Right lobe of liver (tissue), 6 donors: ENCODE results near the gene INSR. TPM values are rescaled to one million over a fixed set of nuclear protein-coding genes. Genes with fewer than 3 reads are reported as not detected.
"Not testable (repeated sequence)": the region's sequence is repeated elsewhere in the genome, so short reads cannot be mapped to it uniquely, and the experiment has no call there.

Source experiments
- ATAC-seq, 4 donors: fragments of 200-7000 bp; cut with Tn5 transposase; one replicate each; pipeline ENCODE4 v1.9.1; 2020; ENCODE audit warnings: mild to moderate bottlenecking in 4 of 4, moderate library complexity in 4 of 4
- DNase-seq, 3 donors: peaks; one replicate each; pipeline ENCODE4 v3.0.0-alpha.2; 2020
- H3K27ac ChIP-seq, 3 donors: fragments of 200-600 bp; one replicate each; pipeline ENCODE4 v1.8.0; 2022
- H3K27me3 ChIP-seq, 2 donors: fragments of 200-600 bp; one replicate each; pipeline ENCODE4 v1.8.0; 2022
- H3K36me3 ChIP-seq, 4 donors: fragments of 200-600 bp; sonication (generic) in 1 of 4; one replicate each; pipeline versions ENCODE4 v1.5.1 to v1.8.0; 2017 to 2022; ENCODE audit warnings: control low read depth in 1 of 4
- H3K4me1 ChIP-seq, 4 donors: fragments of 200-600 bp; sonication (generic) in 1 of 4; one replicate each; pipeline versions ENCODE4 v1.5.1 to v1.8.0; 2017 to 2022; ENCODE audit warnings: control low read depth in 1 of 4
- H3K4me3 ChIP-seq, 3 donors: fragments of 200-600 bp; one replicate each; pipeline ENCODE4 v1.8.0; 2022
- H3K9me3 ChIP-seq, 4 donors: fragments of 200-600 bp; sonication (generic) in 1 of 4; one replicate each; pipeline versions ENCODE4 v1.5.1 to v1.8.0; 2017 to 2022; ENCODE audit warnings: control low read depth in 1 of 4
- POLR2A ChIP-seq: fragments of 450-650 bp; IDR thresholded peaks from one replicate; pipeline ENCODE4 v1.6.1; 2017; ENCODE audit warnings: antibody characterized with exemption, mild to moderate bottlenecking
- WGBS: methylation state at CpG from one replicate; pipeline ENCODE4 v1.1.6; 2018; ENCODE audit warnings: low coverage, low lambda C conversion rate; ENCODE audit not compliant: insufficient coverage; ENCODE audit errors: missing lambda C conversion rate; 5-methylcytosine and 5-hydroxymethylcytosine counted together
- intact Hi-C, 2 donors: fragments of 100-400 bp; cut with DNase I; formaldehyde crosslinking; loops; one replicate each; pipeline versions ENCODE4 v1.11.2 to v1.14.1; 2022
- total RNA-seq, 6 experiments: library from RNA; depleted of rRNA in 2 of 6; stranded (reverse); fragments of >200 nt in 2 of 6; fragmentation: NEBNext Ultra II Directional in 3 of 6; extraction: Animal tissue kit (Norgen Biotek cat#: 25700) in 3 of 6; gene quantifications; one replicate each; pipeline versions ENCODE4 v1.1.0 to v1.2.4, GENCODE V29; 2016 to 2023
- TF ChIP-seq, protein P1 (sequence below), 4 donors: fragments of 200-600 bp in 3 of 4; fragments of 450-650 bp in 1 of 4; IDR thresholded peaks; one replicate each; pipeline versions ENCODE4 v1.5.1 to v1.8.0; 2016 to 2022; ENCODE audit warnings: antibody characterized with exemption in 4 of 4, mild to moderate bottlenecking in 2 of 4
- donor health status: DM: no; HTN: yes; CAD: no.
- donor health status: DM: no; HTN: no; CAD: no.
- donor health status: DM: no; HTN: no; CAD: no.
- donor health status: DM: no; HTN: yes; CAD: no.
- donor health status: DM: no; HTN: yes; CAD: no.

The INSR gene
- total RNA-seq, 6 experiments from 2014 or later = 82.7 to 121 (median 106) TPM

DNA sequence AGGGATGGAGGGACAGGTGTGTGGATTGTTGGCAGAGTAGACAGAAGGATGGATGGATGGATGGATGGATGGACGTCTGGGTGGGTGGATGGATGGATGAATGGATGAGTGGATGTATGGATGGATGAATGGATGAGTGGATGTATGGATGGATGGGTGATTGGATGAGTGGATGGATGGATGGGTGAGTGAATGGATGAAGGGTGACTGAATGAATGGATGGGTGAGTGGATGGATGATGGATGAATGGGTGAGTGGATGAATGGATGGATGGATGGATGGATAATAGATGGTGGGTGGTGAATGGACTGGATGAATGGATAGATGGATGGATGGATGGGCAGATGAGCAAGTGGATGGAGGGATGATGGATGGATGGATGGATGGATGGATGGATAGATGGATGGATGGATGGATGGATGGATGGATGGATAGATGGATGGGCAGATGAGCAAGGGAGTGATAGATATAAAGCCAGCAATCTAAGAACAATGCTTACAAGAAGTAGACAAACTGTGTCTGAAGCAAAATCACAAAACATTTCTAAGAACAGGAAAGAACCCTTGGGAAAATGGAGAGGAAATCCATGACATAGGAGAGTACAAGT is 65.2 kb downstream of the INSR start:
- TF ChIP-seq, protein P1, sequence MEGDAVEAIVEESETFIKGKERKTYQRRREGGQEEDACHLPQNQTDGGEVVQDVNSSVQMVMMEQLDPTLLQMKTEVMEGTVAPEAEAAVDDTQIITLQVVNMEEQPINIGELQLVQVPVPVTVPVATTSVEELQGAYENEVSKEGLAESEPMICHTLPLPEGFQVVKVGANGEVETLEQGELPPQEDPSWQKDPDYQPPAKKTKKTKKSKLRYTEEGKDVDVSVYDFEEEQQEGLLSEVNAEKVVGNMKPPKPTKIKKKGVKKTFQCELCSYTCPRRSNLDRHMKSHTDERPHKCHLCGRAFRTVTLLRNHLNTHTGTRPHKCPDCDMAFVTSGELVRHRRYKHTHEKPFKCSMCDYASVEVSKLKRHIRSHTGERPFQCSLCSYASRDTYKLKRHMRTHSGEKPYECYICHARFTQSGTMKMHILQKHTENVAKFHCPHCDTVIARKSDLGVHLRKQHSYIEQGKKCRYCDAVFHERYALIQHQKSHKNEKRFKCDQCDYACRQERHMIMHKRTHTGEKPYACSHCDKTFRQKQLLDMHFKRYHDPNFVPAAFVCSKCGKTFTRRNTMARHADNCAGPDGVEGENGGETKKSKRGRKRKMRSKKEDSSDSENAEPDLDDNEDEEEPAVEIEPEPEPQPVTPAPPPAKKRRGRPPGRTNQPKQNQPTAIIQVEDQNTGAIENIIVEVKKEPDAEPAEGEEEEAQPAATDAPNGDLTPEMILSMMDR (IDR thresholded peaks at IDR 0.05) = no peak
- TF ChIP-seq POLR2A = no peak
- Histone ChIP-seq H3K27me3 (no peaks in the 10 kb centered on the region), H3K9me3 (no peaks in the 10 kb centered on the region), H3K27ac (no peak overlapping the region), H3K4me3 (no peak overlapping the region), H3K36me3 (no peaks in the 10 kb centered on the region), H3K4me1 (peaks cover 0 to 25% (median 6%) of the 10 kb centered on the region in 4 donors)
- WGBS = 75% methylated on average over 1 of the region's 1 CpG
- intact Hi-C loops = no loop called here
- no peak for ATAC-seq
- no peak for DNase-seq

DNA sequence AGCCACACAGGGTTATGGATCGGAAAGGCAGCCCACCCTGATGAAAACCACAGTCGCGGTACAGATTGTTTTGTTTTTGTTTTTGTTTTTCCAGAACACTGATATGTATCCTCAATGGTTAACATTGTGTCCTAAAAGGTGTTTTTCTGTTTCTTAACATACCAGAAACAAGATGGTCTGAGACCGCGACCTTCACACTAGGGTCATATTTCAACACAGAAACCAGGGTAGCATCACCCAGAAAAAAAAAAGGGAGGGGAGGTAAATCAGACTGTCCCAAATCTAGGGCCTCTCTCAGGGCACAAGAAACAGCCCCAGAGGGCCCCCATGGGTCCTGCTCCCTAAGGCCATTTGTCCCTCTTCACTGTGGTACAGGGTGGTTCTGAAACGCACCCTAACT is 66.5 kb downstream of the INSR start:
- TF ChIP-seq, protein P1 (IDR thresholded peaks at IDR 0.05) = no peak
- TF ChIP-seq POLR2A = no peak
- no peak overlapping the region for H3K4me3 ChIP-seq
- DNase-seq = no peak
- H3K4me1 ChIP-seq = peaks cover 0 to 37% (median 11%) of the 10 kb centered on the region in 4 donors
- H3K27me3 ChIP-seq = no peaks in the 10 kb centered on the region
- ATAC-seq = no peak
- no peak overlapping the region for H3K27ac ChIP-seq
- intact Hi-C loops = no loop called here
- 97% methylated on average over 5 of the region's 6 CpGs for WGBS
- no peaks in the 10 kb centered on the region for H3K36me3 ChIP-seq
- H3K9me3 ChIP-seq = no peaks in the 10 kb centered on the region

DNA sequence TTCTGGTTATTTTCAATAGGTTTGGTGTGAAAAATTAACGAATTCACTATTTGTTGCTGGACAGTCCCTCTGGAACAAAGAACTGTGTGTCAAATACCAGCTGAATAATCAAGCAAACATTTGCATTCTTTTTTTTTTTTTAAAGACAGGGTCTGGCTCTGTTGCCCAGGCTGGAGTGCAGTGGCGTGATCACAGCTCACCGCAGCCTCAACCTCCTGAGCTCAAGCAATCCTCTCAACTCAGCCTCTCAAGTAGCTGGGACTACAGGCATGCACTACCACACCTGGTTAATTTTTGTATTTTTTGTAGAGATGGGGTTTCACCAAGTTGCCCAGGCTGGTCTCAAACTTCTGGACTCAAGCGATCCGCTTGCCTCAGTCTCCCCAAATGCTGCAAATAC is 67.1 kb downstream of the INSR start:
- H3K27ac ChIP-seq, DNase-seq, H3K9me3 ChIP-seq, H3K27me3 ChIP-seq, H3K4me3 ChIP-seq, intact Hi-C loops, H3K36me3 ChIP-seq, ATAC-seq: not testable (repeated sequence)
- WGBS = 86% methylated on average over 4 of the region's 5 CpGs
- peaks cover 0 to 41% (median 13%) of the 10 kb centered on the region in 4 donors for H3K4me1 ChIP-seq

DNA sequence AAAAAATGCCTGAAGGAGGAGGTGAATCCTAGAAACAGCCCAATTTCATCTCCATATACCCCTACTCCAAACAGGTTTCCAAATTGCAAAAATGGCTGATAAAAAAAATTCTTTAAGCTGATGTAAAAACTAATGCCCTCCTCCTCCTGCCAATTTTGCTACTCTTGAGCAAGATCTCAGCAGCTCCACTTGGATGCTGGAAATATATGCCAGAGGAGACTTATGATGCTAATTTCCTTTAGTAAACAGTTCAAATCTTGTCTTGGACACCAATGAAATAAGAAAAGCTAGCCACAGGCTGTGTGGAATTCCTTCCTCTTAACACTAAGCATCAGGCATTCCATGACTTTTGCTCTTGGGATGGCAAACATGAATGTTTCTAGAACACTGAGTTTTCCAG is 67.5 kb downstream of the INSR start:
- Histone ChIP-seq H3K4me1 (peaks cover 0 to 41% (median 14%) of the 10 kb centered on the region in 4 donors), H3K27me3 (no peaks in the 10 kb centered on the region), H3K9me3 (no peaks in the 10 kb centered on the region), H3K4me3 (no peak overlapping the region), H3K36me3 (no peaks in the 10 kb centered on the region), H3K27ac (no peak overlapping the region)
- intact Hi-C loops = no loop called here
- ATAC-seq = no peak
- no peak for DNase-seq
- TF ChIP-seq, protein P1 (IDR thresholded peaks at IDR 0.05) = no peak
- TF ChIP-seq POLR2A = no peak

DNA sequence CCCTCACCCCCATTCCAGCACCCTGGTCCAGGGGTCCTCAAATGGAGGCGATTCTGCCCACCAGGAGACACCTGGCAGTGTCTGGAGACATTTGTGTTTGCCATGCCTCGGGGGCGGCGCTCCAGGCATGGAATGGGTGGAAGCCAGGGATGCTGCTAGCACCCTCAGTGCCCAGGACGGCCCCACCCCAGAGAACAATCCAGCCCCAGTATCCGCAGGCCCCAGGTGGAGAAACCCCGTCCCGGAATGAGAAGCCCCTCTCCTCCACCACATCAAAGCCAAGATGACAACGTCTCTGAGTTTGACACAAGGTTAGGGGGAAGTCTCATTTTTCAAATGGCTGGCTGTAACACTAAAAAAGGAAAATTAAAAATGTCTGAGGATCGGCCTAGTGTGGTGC is 68.5 kb downstream of the INSR start:
- no peak for DNase-seq
- Histone ChIP-seq H3K9me3 (no peaks in the 10 kb centered on the region), H3K4me1 (peaks cover 0 to 41% (median 14%) of the 10 kb centered on the region in 4 donors), H3K27me3 (no peaks in the 10 kb centered on the region), H3K27ac (no peak overlapping the region), H3K4me3 (no peak overlapping the region), H3K36me3 (no peaks in the 10 kb centered on the region)
- TF ChIP-seq POLR2A = no peak
- TF ChIP-seq, protein P1 (IDR thresholded peaks at IDR 0.05) = no peak
- intact Hi-C loops = no loop called here
- 83% methylated on average over 3 of the region's 10 CpGs for WGBS
- no peak for ATAC-seq
